Stimulated activated CD8-positive, alpha-beta memory T cell treated with anti-CD3 and anti-CD28 coated beads, Interleukin-7, amount 100 ng/mL, for 4 hours (primary cell): ENCODE data around the gene TPCN2.

Source experiments
- DNase-seq, 2 donors: peaks; one replicate each; pipeline ENCODE4 v3.0.0-alpha.2; 2020; ENCODE audit warnings: low read depth in 2 of 2

TPCN2 gene

GRCh38 chr11:69165775-69166174 is 117.0 kb downstream of the TPCN2 start:
- DNase-seq: no peak

GRCh38 chr11:69166218-69167115 is 117.7 kb downstream of the TPCN2 start:
- peak; percentile 15 to 30 for DNase-seq

- DNase-seq: no peak
These were observed 118.6 kb downstream of the TPCN2 start for GRCh38 chr11:69167130-69167915.

GRCh38 chr11:69167916-69168691 is 119.4 kb downstream of the TPCN2 start:
- DNase-seq: no peak

GRCh38 chr11:69169479-69169878 is 120.7 kb downstream of the TPCN2 start:
- no peak for DNase-seq

- no peak for DNase-seq
These were observed 122.0 kb downstream of the TPCN2 start for GRCh38 chr11:69170704-69171103.

- DNase-seq: no peak
These were observed 122.9 kb downstream of the TPCN2 start for GRCh38 chr11:69171476-69172240.

GRCh38 chr11:69172674-69173073 is 123.9 kb downstream of the TPCN2 start:
- DNase-seq: no peak

GRCh38 chr11:69173331-69173730 is 124.6 kb downstream of the TPCN2 start:
- DNase-seq: no peak

- DNase-seq: no peak
These were observed 125.3 kb downstream of the TPCN2 start for GRCh38 chr11:69173925-69174581.

- DNase-seq: no peak
These were observed 126.1 kb downstream of the TPCN2 start for GRCh38 chr11:69174841-69175240.

GRCh38 chr11:69178819-69179482 is 130.2 kb downstream of the TPCN2 start:
- DNase-seq: no peak

- DNase-seq: no peak
These were observed 131.5 kb downstream of the TPCN2 start for GRCh38 chr11:69180226-69180625.

GRCh38 chr11:69180726-69181125 is 132.0 kb downstream of the TPCN2 start:
- no peak for DNase-seq

GRCh38 chr11:69183613-69184012 is 134.9 kb downstream of the TPCN2 start:
- no peak for DNase-seq
